Muscle of arm (tissue), 12 donors: ENCODE data around the gene ADGRD1. TPM values are rescaled to one million over a fixed set of nuclear protein-coding genes. Genes with fewer than 3 reads are reported as not detected.

Experiments
- DNase-seq: peaks from one replicate; pipeline ENCODE4 v3.0.0-alpha.2; 2013
- polyA plus RNA-seq, 12 donors: library from polyadenylated mRNA; unstranded; fragments of 120-200 nt; gene quantifications; one replicate each; pipeline ENCODE4 v1.2.1, GENCODE V29; 2013; ENCODE audit not compliant: insufficient read length in 12 of 12

Gene ADGRD1
- polyA plus RNA-seq, 12 donors: 5.5 to 37.3 (median 11.8) TPM; not detected in 1

GRCh38 chr12:131041968-131042833, 88.5 kb downstream of the ADGRD1 start:
- no peak for DNase-seq

GRCh38 chr12:131042834-131043245, 89.1 kb downstream of the ADGRD1 start:
- DNase-seq: no peak

GRCh38 chr12:131043401-131043871, 89.7 kb downstream of the ADGRD1 start:
- no peak for DNase-seq

GRCh38 chr12:131044136-131044535, 90.4 kb downstream of the ADGRD1 start:
- no peak for DNase-seq

GRCh38 chr12:131044760-131045381, 91.2 kb downstream of the ADGRD1 start:
- no peak for DNase-seq

- DNase-seq: no peak
Measured at GRCh38 chr12:131045705-131046460, 92.2 kb downstream of the ADGRD1 start.

- peak; percentile 33 for DNase-seq
Measured at GRCh38 chr12:131046813-131047788, 93.4 kb downstream of the ADGRD1 start.

GRCh38 chr12:131047789-131048610, 94.3 kb downstream of the ADGRD1 start:
- peak; percentile 40 for DNase-seq

GRCh38 chr12:131048611-131048990, 94.9 kb downstream of the ADGRD1 start:
- DNase-seq: no peak

- DNase-seq: no peak
Measured at GRCh38 chr12:131049002-131049401, 95.3 kb downstream of the ADGRD1 start.

GRCh38 chr12:131049549-131050339, 96.0 kb downstream of the ADGRD1 start:
- no peak for DNase-seq

- DNase-seq: no peak
Measured at GRCh38 chr12:131050463-131051154, 96.9 kb downstream of the ADGRD1 start.

- DNase-seq: no peak
Measured at GRCh38 chr12:131051155-131051473, 97.4 kb downstream of the ADGRD1 start.

GRCh38 chr12:131052063-131052781, 98.5 kb downstream of the ADGRD1 start:
- no peak for DNase-seq

- no peak for DNase-seq
Measured at GRCh38 chr12:131052929-131053328, 99.2 kb downstream of the ADGRD1 start.

GRCh38 chr12:131053567-131053966, 99.9 kb downstream of the ADGRD1 start:
- DNase-seq: no peak

- DNase-seq: no peak
Measured at GRCh38 chr12:131054345-131055092, 100.8 kb downstream of the ADGRD1 start.
